ENCODE data around the gene TCEAL9.

The TCEAL9 gene

DNA sequence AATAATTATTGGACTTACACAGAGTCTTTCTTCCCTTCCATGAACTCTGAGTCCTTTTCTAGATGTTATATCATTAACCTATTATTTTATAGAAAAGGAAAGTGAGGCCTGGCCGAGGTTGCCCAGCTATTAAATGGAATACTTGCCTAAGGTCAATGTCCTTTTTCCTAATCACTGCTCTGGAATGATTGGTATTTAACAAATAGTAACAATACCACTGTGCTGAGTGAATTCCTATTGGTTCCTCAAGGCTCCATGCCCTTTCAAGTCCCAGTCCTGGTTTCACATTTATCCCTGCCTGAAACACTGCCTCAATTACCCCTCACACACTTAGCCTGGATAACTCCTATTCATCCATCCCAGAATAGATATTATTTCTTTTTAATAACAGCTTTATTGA is 6.2 kb downstream of the TCEAL9 start:
- Mint-ChIP-seq H3K27ac (no peak overlapping the region), H3K27me3 (ENCODE audit: low read depth) (no peaks in the 10 kb centered on the region), H3K4me3 (no peak overlapping the region), H3K9me3 (peaks cover 11% of the 10 kb centered on the region), H3K4me1 (peaks cover 15% of the 10 kb centered on the region), H3K36me3 (ENCODE audit: low read depth) (peaks cover 15% of the 10 kb centered on the region)
- TF ChIP-seq, protein P1, sequence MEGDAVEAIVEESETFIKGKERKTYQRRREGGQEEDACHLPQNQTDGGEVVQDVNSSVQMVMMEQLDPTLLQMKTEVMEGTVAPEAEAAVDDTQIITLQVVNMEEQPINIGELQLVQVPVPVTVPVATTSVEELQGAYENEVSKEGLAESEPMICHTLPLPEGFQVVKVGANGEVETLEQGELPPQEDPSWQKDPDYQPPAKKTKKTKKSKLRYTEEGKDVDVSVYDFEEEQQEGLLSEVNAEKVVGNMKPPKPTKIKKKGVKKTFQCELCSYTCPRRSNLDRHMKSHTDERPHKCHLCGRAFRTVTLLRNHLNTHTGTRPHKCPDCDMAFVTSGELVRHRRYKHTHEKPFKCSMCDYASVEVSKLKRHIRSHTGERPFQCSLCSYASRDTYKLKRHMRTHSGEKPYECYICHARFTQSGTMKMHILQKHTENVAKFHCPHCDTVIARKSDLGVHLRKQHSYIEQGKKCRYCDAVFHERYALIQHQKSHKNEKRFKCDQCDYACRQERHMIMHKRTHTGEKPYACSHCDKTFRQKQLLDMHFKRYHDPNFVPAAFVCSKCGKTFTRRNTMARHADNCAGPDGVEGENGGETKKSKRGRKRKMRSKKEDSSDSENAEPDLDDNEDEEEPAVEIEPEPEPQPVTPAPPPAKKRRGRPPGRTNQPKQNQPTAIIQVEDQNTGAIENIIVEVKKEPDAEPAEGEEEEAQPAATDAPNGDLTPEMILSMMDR (IDR thresholded peaks at IDR 0.05; ENCODE audit: unreplicated experiment in 3 of 3) = no peak

DNA sequence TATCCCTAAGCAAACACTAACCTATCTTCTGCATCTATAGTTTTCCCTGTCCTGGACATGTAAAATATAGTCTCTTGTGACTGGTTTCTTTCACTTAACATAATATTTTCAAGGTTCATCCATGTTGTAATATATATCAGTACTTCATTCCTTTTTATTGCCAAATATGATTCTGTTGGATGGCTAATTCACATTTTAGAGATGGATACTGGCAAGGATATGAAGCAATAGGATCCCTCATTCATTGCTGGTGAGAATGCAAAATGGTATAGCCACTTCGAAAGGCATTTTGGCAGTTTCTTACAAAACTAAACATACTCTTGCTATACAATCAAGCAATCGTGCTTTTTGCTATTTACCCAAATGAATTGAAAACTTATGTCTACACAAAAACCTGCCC is 6.7 kb downstream of the TCEAL9 start:
- Mint-ChIP-seq H3K4me1 (peaks cover 10% of the 10 kb centered on the region), H3K36me3 (ENCODE audit: low read depth) (peaks cover 10% of the 10 kb centered on the region), H3K27me3 (ENCODE audit: low read depth) (no peaks in the 10 kb centered on the region), H3K9me3 (peaks cover 11% of the 10 kb centered on the region), H3K4me3 (no peak overlapping the region), H3K27ac (no peak overlapping the region)
- TF ChIP-seq, protein P1 (IDR thresholded peaks at IDR 0.05; ENCODE audit: unreplicated experiment in 3 of 3) = no peak

DNA sequence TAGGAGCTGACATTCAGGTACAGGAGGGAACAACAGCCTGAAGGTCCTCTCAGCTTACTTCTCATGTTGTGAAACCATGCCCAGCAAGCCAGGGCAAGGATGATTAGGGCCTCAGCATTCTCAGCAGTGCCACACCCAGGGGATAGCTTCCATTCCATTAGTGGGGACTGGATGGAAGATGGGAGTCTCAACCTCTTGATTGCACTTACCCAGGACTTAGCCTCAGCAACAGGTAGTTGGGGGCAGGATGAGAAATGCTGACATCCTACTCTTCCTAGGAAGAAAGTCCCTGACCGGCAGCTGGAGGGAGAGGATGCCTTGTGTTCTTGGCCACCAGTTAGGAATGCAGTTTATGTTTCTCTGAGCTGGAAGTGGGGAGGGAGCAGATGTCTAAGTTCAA is 11.2 kb downstream of the TCEAL9 start:
- Mint-ChIP-seq H3K27me3 (ENCODE audit: low read depth) (no peaks in the 10 kb centered on the region), H3K9me3 (peaks cover 14% of the 10 kb centered on the region), H3K36me3 (ENCODE audit: low read depth) (no peaks in the 10 kb centered on the region), H3K4me1 (no peaks in the 10 kb centered on the region), H3K4me3 (no peak overlapping the region), H3K27ac (peak overlapping the region in 1 of 3 experiments; percentile 82)
- TF ChIP-seq, protein P1 (IDR thresholded peaks at IDR 0.05; ENCODE audit: unreplicated experiment in 3 of 3) = no peak

DNA sequence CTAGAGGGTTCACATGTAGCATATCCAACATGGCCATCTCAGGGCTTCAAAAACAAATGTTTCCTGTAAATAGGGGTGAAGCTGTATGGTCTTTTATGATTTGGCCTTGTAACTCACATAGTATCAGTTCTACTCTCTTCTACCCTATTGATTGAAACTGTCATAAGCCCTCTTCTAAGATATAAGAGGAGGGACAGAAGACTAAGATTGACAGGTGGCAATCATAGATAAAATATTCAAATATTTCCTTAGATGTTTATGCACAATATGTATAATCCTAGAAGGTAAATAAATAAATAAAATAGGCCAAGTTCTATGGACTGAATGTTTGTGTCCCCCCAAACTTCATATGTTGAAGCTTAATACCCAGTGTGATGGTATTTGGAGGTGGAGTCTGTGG is 13.2 kb downstream of the TCEAL9 start:
- no peaks in the 10 kb centered on the region for H3K36me3 Mint-ChIP-seq (ENCODE audit: low read depth)
- H3K27ac Mint-ChIP-seq = no peak overlapping the region
- no peak overlapping the region for H3K4me3 Mint-ChIP-seq
- no peaks in the 10 kb centered on the region for H3K4me1 Mint-ChIP-seq
- TF ChIP-seq, protein P1 (IDR thresholded peaks at IDR 0.05; ENCODE audit: unreplicated experiment in 3 of 3) = no peak
- H3K9me3 Mint-ChIP-seq = peaks cover 14% of the 10 kb centered on the region
- no peaks in the 10 kb centered on the region for H3K27me3 Mint-ChIP-seq (ENCODE audit: low read depth)

DNA sequence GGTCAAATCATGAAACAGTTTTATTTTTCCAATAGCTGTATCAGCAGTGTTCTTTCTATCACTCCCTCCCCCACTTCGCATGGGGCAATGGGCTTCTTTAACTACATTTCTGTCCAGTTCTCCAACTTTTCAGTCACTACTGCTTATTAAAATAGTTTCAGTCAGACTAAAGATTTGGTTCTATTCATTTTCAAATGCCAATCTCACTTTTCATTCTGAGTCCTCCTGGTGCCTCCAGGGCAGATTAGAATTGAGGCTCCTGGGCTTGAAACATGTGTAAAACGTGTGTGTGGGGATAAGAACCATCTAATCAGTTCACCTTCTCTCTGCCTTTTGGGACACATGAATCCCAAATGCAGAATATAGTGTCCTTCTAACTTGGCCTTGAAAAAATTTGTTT is 16.6 kb downstream of the TCEAL9 start:
- H3K9me3 Mint-ChIP-seq = peaks cover 3% of the 10 kb centered on the region
- H3K4me1 Mint-ChIP-seq = peaks cover 6% of the 10 kb centered on the region
- no peaks in the 10 kb centered on the region for H3K27me3 Mint-ChIP-seq (ENCODE audit: low read depth)
- TF ChIP-seq, protein P1 (IDR thresholded peaks at IDR 0.05; ENCODE audit: unreplicated experiment in 3 of 3) = no peak
- H3K36me3 Mint-ChIP-seq (ENCODE audit: low read depth) = peaks cover 8% of the 10 kb centered on the region
- H3K27ac Mint-ChIP-seq = no peak overlapping the region
- H3K4me3 Mint-ChIP-seq = no peak overlapping the region

DNA sequence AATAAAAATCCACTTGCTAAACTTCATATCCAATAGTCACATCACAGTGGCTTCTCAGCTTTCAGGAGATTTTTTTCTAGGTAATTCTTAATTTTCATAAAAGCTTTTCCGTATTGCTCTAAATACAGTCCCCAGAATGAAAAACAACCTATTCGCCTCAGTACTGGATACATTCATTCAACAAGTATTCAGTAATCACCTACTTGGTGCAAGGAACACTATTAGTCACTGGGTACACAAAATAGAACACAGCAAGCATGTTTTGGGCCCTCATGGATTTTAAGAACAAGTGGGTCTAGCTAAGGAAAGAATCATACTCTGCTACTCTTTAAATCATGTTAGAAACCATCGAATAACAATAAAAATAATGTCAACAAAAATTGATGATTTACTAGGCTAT is 17.3 kb downstream of the TCEAL9 start:
- Mint-ChIP-seq H3K27me3 (ENCODE audit: low read depth) (no peaks in the 10 kb centered on the region), H3K36me3 (ENCODE audit: low read depth) (peaks cover 15% of the 10 kb centered on the region), H3K4me3 (no peak overlapping the region), H3K27ac (no peak overlapping the region), H3K9me3 (peaks cover 3% of the 10 kb centered on the region), H3K4me1 (peaks cover 6% of the 10 kb centered on the region)
- TF ChIP-seq, protein P1 (IDR thresholded peaks at IDR 0.05; ENCODE audit: unreplicated experiment in 3 of 3) = no peak
